ENCODE measurements around the gene ZFHX2. TPM values are rescaled to one million over a fixed set of nuclear protein-coding genes. Genes with fewer than 3 reads are reported as not detected.

Gene ZFHX2
- total RNA-seq, 2 experiments from 2014 or later = 1.5 to 1.8 TPM

- no peak overlapping the region for H3K4me3 Mint-ChIP-seq
- no peak overlapping the region for H3K27ac Mint-ChIP-seq
- no peaks in the 10 kb centered on the region for H3K36me3 Mint-ChIP-seq (ENCODE audit: low read depth)
- DNase-seq = no peak
- H3K4me1 Mint-ChIP-seq = peaks cover 3% of the 10 kb centered on the region
- H3K9me3 Mint-ChIP-seq = no peaks in the 10 kb centered on the region
- CTCF ChIA-PET = interaction anchor here (0.9 kb wide), 1 partner anchor 93 kb away, joined by 3 read pairs; no protein-coding TSS in a partner anchor
- no peaks in the 10 kb centered on the region for H3K27me3 Mint-ChIP-seq
- POLR2A ChIA-PET = no interaction called here
These were observed 38.4 kb downstream of the ZFHX2 start for GRCh38 chr14:23513005-23513817.

DNA sequence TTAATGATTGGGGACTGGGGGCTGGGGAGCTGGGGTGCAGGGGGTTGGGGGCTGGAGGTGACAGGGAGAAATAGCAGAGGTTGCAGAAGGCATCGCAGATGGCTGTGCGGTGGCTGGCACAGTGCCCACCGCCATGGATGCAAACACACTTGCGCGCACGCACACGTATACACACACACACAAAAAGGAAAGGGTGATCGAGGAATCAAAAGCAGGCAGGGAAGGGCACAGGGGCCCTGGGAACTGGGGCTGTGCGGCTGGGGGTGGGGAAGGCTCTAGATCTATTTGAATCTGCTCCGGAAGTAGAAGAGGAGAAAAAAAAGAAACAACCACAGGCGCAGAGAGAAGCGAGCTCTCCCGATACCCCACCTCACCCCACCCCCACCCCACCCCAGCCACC is 39.4 kb downstream of the ZFHX2 start:
- Mint-ChIP-seq H3K4me1 (peaks cover 3% of the 10 kb centered on the region), H3K9me3 (no peaks in the 10 kb centered on the region), H3K27me3 (no peaks in the 10 kb centered on the region), H3K27ac (no peak overlapping the region), H3K4me3 (no peak overlapping the region), H3K36me3 (ENCODE audit: low read depth) (no peaks in the 10 kb centered on the region)
- POLR2A ChIA-PET = no interaction called here
- CTCF ChIA-PET = interaction anchor here (0.9 kb wide), 1 partner anchor 94 kb away, joined by 3 read pairs; no protein-coding TSS in a partner anchor
- no peak for DNase-seq

- ChIA-PET CTCF (no interaction called here), POLR2A (no interaction called here)
- no peak for DNase-seq
- Mint-ChIP-seq H3K27ac (no peak overlapping the region), H3K36me3 (ENCODE audit: low read depth) (no peaks in the 10 kb centered on the region), H3K27me3 (no peaks in the 10 kb centered on the region), H3K4me3 (no peak overlapping the region), H3K4me1 (no peaks in the 10 kb centered on the region), H3K9me3 (no peaks in the 10 kb centered on the region)
These were observed 57.3 kb downstream of the ZFHX2 start for GRCh38 chr14:23494223-23494622.

GRCh38 chr14:23492618-23493272 is 58.8 kb downstream of the ZFHX2 start:
- ChIA-PET CTCF (no interaction called here), POLR2A (no interaction called here)
- Mint-ChIP-seq H3K27ac (no peak overlapping the region), H3K9me3 (no peaks in the 10 kb centered on the region), H3K4me1 (no peaks in the 10 kb centered on the region), H3K36me3 (ENCODE audit: low read depth) (no peaks in the 10 kb centered on the region), H3K4me3 (no peak overlapping the region), H3K27me3 (no peaks in the 10 kb centered on the region)
- no peak for DNase-seq

DNA sequence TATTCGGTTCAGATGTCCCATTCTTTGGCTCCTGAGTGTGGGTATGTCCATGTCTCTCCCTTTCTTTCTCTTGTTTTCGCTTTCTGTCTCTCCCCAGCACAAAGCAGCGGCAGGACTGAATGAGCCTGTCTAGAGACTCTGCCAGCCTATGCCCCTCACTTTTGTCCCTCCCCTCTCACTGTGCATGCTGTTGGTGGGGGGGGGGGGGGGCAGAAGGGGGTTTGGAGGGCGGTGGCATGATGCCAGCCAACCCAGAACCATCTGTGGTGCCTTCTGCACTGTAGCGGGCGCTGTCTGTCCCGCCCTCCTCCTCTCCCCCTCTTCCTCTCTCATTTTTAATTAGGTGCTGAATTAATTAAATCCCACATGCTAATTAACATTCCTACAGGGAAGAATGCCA is 64.3 kb downstream of the ZFHX2 start:
- Mint-ChIP-seq H3K4me1 (no peaks in the 10 kb centered on the region), H3K27me3 (no peaks in the 10 kb centered on the region), H3K4me3 (no peak overlapping the region), H3K9me3 (no peaks in the 10 kb centered on the region), H3K27ac (no peak overlapping the region), H3K36me3 (ENCODE audit: low read depth) (no peaks in the 10 kb centered on the region)
- CTCF ChIA-PET = no interaction called here
- no peak for DNase-seq
- POLR2A ChIA-PET = no interaction called here

- Mint-ChIP-seq H3K27ac (no peak overlapping the region), H3K9me3 (no peaks in the 10 kb centered on the region), H3K4me1 (no peaks in the 10 kb centered on the region), H3K27me3 (no peaks in the 10 kb centered on the region), H3K4me3 (no peak overlapping the region), H3K36me3 (ENCODE audit: low read depth) (no peaks in the 10 kb centered on the region)
- DNase-seq = no peak
- ChIA-PET CTCF (interaction anchor here (0.5 kb wide), 1 partner anchor 146 kb away, joined by 3 read pairs; no protein-coding TSS in a partner anchor), POLR2A (no interaction called here)
These were observed 65.5 kb downstream of the ZFHX2 start for GRCh38 chr14:23486036-23486435.

DNA sequence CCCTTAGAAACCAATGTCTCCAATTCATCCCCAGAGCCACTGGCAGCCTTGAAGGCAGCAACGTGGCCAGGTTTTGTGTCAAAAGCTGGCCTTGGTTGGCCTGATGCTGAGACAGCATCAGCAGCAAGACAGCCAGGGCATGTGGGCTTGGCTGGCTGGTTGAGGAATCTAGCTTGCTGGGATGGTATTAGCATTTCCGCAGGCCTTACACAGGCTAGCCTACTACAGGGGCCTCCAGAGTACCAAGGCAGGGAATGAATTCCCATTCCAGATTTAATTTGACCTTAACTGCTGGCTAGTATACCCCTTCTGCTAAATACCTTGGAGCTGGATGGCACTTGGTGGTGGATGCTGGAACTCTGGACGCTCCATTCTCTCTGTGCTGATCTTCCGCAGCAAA is 66.2 kb downstream of the ZFHX2 start:
- Mint-ChIP-seq H3K9me3 (no peaks in the 10 kb centered on the region), H3K27ac (no peak overlapping the region), H3K4me1 (no peaks in the 10 kb centered on the region), H3K4me3 (no peak overlapping the region), H3K27me3 (no peaks in the 10 kb centered on the region), H3K36me3 (ENCODE audit: low read depth) (no peaks in the 10 kb centered on the region)
- CTCF ChIA-PET = interaction anchor here (0.6 kb wide), 1 partner anchor 249 kb away, joined by 3 read pairs; no protein-coding TSS in a partner anchor
- POLR2A ChIA-PET = no interaction called here
- no peak for DNase-seq

GRCh38 chr14:23483236-23483854 is 68.2 kb downstream of the ZFHX2 start:
- ChIA-PET CTCF (interaction anchor here (0.7 to 9.3 kb wide), 3 partner anchors 76 to 778 kb away, joined by 3 to 148 read pairs (median 8); partner anchors contain the start of gene THTPA), POLR2A (interaction anchor here (1.5 kb wide), 1 partner anchor 78 kb away, joined by 5 read pairs; no protein-coding TSS in a partner anchor)
- Mint-ChIP-seq H3K36me3 (ENCODE audit: low read depth) (peaks cover 2% of the 10 kb centered on the region), H3K4me3 (no peak overlapping the region), H3K27me3 (no peaks in the 10 kb centered on the region), H3K9me3 (no peaks in the 10 kb centered on the region), H3K4me1 (peaks cover 1% of the 10 kb centered on the region), H3K27ac (no peak overlapping the region)
- DNase-seq = no peak

DNA sequence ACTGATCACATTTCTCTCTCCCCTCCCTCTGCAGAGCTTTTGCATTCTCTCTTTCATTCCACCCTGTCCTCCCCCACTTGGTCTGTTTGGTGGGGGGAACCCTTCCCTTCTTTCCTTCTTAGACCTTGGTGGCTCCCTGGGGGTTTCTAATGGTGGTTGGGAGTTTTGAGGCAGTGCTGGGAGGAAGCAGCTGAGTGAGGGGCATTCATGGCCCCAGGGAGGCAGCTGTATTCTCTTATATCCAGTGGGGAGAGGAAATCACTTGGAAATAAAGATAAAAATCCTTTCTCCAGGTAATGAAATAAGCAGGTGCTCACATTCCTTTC is 68.8 kb downstream of the ZFHX2 start:
- no peak overlapping the region for H3K4me3 Mint-ChIP-seq
- no peaks in the 10 kb centered on the region for H3K27me3 Mint-ChIP-seq
- peaks cover 5% of the 10 kb centered on the region for H3K36me3 Mint-ChIP-seq (ENCODE audit: low read depth)
- H3K27ac Mint-ChIP-seq = no peak overlapping the region
- POLR2A ChIA-PET = interaction anchor here (1.7 kb wide), 1 partner anchor 161 kb away, joined by 4 read pairs; the partner anchor contains the start of gene PABPN1
- H3K9me3 Mint-ChIP-seq = no peaks in the 10 kb centered on the region
- peaks cover 2% of the 10 kb centered on the region for H3K4me1 Mint-ChIP-seq
- CTCF ChIA-PET = interaction anchor here (0.7 to 9.3 kb wide), 3 partner anchors 13 to 779 kb away, joined by 3 to 148 read pairs (median 4); partner anchors contain the start of gene THTPA
- no peak for DNase-seq

- H3K36me3 Mint-ChIP-seq (ENCODE audit: low read depth) = peaks cover 11% of the 10 kb centered on the region
- ChIA-PET POLR2A (interaction anchor here (0.6 to 1.7 kb wide), 2 partner anchors 81 to 160 kb away, joined by 3 to 4 read pairs; partner anchors contain the start of gene PABPN1), CTCF (interaction anchor here (0.7 to 9.3 kb wide), 3 partner anchors 14 to 779 kb away, joined by 3 to 148 read pairs (median 4); partner anchors contain the start of gene THTPA)
- H3K4me1 Mint-ChIP-seq = peaks cover 2% of the 10 kb centered on the region
- H3K9me3 Mint-ChIP-seq = no peaks in the 10 kb centered on the region
- no peaks in the 10 kb centered on the region for H3K27me3 Mint-ChIP-seq
- no peak overlapping the region for H3K4me3 Mint-ChIP-seq
- DNase-seq = no peak
- no peak overlapping the region for H3K27ac Mint-ChIP-seq
These were observed 69.4 kb downstream of the ZFHX2 start for GRCh38 chr14:23481979-23482822.

- H3K9me3 Mint-ChIP-seq = no peaks in the 10 kb centered on the region
- no peak overlapping the region for H3K27ac Mint-ChIP-seq
- peaks cover 15% of the 10 kb centered on the region for H3K36me3 Mint-ChIP-seq (ENCODE audit: low read depth)
- no peak for DNase-seq
- no peaks in the 10 kb centered on the region for H3K27me3 Mint-ChIP-seq
- no peak overlapping the region for H3K4me3 Mint-ChIP-seq
- peaks cover 2% of the 10 kb centered on the region for H3K4me1 Mint-ChIP-seq
- CTCF ChIA-PET = interaction anchor here (1.6 to 9.3 kb wide), 2 partner anchors 15 to 78 kb away, joined by 4 to 148 read pairs; partner anchors contain the start of gene THTPA
- POLR2A ChIA-PET = interaction anchor here (0.6 to 1.7 kb wide), 2 partner anchors 81 to 160 kb away, joined by 3 to 4 read pairs; partner anchors contain the start of gene PABPN1
These were observed 70.1 kb downstream of the ZFHX2 start for GRCh38 chr14:23481362-23481970.
